Neutrophil (primary cell): ENCODE data around the gene DVL3.
A peak's percentile ranks its signal among the peaks of the same experiment; 100 is the strongest.

ENCODE experiments used
- H3K27ac ChIP-seq: fragments of 200-600 bp; sonication (generic); 2 replicates; pipeline ENCODE4 v1.5.1; 2016; ENCODE audit warnings: mild to moderate bottlenecking, moderate library complexity
- H3K27me3 ChIP-seq: fragments of 200-600 bp; sonication (generic); 2 replicates; pipeline ENCODE4 v1.6.0; 2016; ENCODE audit warnings: mild to moderate bottlenecking
- H3K36me3 ChIP-seq: fragments of 200-600 bp; sonication (generic); 2 replicates; pipeline ENCODE4 v1.5.1; 2017
- H3K4me1 ChIP-seq, 2 experiments: fragments of 200-600 bp in 1 of 2; sonication (generic) in 1 of 2; 1 replicate in 1 of 2; 2 replicates in 1 of 2; pipeline versions ENCODE4 v1.5.1 to v1.6.1; 2013 to 2016; ENCODE audit warnings: low read depth in 1 of 2, low read length in 1 of 2, mild to moderate bottlenecking in 1 of 2, moderate library complexity in 1 of 2; ENCODE audit not compliant: control insufficient read depth in 1 of 2, insufficient read depth in 1 of 2
- H3K4me3 ChIP-seq, 2 experiments: fragments of 200-600 bp in 1 of 2; sonication (generic) in 1 of 2; 1 replicate in 1 of 2; 2 replicates in 1 of 2; pipeline ENCODE4 v1.5.1; 2013 to 2016; ENCODE audit warnings: low read depth in 1 of 2, low read length in 1 of 2, mild to moderate bottlenecking in 1 of 2, moderate library complexity in 1 of 2
- H3K9me3 ChIP-seq: fragments of 200-600 bp; sonication (generic); 2 replicates; pipeline ENCODE4 v1.5.1; 2016
- TF ChIP-seq, protein P1 (sequence below): fragments of 200-600 bp; sonication (generic); IDR thresholded peaks from 2 replicates; pipeline ENCODE4 v1.5.1; 2016; ENCODE audit warnings: antibody characterized with exemption

Gene DVL3

DNA sequence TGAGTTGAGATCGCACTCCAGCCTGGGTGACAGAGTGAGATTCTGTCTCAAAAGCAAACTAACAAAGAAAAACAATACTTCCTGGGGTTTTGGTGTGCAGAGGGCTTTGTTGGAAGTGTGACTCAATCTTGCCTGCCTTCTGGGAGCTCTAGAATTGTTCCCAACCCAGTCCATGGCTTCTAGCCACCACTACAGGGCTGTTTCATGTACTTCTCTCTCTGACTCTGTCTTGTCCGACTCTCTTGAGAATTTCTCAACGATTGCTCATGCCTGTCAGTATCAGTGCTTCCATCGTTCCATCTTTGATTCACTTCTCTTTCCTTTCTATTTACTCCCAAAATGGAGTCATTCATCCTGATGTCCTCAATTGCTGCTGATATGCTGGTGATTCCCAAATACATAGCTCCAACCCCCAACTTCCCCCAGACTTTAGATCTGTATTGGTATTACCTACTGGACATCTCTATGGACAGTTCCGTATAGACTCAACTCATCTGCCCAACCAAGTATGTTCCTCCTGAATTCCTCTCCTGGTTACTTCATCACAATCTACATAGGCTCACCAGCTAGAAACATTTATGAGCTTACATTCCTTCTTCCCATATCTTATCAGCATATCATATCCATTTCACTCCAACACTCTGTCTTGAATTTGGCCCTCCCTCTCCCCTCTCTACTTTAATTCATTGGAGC, 17.6 kb downstream of the DVL3 start:
- TF ChIP-seq, protein P1, sequence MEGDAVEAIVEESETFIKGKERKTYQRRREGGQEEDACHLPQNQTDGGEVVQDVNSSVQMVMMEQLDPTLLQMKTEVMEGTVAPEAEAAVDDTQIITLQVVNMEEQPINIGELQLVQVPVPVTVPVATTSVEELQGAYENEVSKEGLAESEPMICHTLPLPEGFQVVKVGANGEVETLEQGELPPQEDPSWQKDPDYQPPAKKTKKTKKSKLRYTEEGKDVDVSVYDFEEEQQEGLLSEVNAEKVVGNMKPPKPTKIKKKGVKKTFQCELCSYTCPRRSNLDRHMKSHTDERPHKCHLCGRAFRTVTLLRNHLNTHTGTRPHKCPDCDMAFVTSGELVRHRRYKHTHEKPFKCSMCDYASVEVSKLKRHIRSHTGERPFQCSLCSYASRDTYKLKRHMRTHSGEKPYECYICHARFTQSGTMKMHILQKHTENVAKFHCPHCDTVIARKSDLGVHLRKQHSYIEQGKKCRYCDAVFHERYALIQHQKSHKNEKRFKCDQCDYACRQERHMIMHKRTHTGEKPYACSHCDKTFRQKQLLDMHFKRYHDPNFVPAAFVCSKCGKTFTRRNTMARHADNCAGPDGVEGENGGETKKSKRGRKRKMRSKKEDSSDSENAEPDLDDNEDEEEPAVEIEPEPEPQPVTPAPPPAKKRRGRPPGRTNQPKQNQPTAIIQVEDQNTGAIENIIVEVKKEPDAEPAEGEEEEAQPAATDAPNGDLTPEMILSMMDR: no peak
- Histone ChIP-seq H3K4me1 (peaks cover 22 to 29% of the 10 kb centered on the region in 2 experiments), H3K36me3 (peaks cover 60% of the 10 kb centered on the region), H3K9me3 (no peaks in the 10 kb centered on the region), H3K27me3 (no peaks in the 10 kb centered on the region), H3K27ac (no peak overlapping the region), H3K4me3 (no peak overlapping the region)

DNA sequence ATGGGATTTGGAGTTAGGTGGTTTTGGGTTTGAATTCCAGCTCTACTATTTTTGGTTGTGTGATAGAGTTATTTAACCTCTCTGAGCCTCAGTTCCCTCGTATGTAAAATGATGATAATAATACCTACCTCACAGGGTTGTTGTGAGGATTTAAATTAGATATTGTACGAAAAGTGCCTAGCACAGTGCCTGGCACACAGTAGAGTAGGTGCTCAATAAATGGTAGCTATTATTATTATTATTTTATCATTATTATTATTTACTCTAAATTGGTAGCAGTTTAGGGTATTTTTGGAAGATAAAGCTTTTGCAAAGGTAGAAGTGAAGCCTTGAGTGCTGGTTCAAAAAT, 18.2 kb downstream of the DVL3 start:
- Histone ChIP-seq H3K4me3 (no peak overlapping the region), H3K4me1 (peaks cover 22 to 29% of the 10 kb centered on the region in 2 experiments), H3K9me3 (no peaks in the 10 kb centered on the region), H3K27me3 (no peaks in the 10 kb centered on the region), H3K27ac (no peak overlapping the region), H3K36me3 (peaks cover 60% of the 10 kb centered on the region)
- TF ChIP-seq, protein P1: no peak

DNA sequence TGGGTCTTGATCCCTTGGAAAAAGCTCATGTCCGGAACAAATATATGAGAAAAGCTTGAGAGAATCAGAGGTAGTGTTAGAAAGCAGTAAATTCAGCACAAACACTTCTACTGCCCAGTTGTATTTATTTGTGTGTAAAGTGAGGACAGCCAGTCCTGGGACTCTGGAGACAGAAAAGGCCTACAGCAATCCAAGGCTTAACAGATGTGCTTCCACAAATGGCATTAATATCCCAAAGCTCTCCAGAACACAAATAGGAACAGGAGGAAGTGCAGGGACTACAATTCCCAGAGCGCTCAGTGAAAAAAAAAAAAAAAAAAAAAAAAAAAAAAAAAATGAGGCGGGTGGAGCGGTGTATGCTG, 19.1 kb downstream of the DVL3 start:
- Histone ChIP-seq H3K27ac (peak overlapping the region; percentile 74), H3K4me1 (peaks cover 22 to 29% of the 10 kb centered on the region in 2 experiments), H3K36me3 (peaks cover 61% of the 10 kb centered on the region), H3K27me3 (no peaks in the 10 kb centered on the region), H3K9me3 (no peaks in the 10 kb centered on the region), H3K4me3 (peak overlapping the region; percentile 97 to 99)
- TF ChIP-seq, protein P1: no peak

DNA sequence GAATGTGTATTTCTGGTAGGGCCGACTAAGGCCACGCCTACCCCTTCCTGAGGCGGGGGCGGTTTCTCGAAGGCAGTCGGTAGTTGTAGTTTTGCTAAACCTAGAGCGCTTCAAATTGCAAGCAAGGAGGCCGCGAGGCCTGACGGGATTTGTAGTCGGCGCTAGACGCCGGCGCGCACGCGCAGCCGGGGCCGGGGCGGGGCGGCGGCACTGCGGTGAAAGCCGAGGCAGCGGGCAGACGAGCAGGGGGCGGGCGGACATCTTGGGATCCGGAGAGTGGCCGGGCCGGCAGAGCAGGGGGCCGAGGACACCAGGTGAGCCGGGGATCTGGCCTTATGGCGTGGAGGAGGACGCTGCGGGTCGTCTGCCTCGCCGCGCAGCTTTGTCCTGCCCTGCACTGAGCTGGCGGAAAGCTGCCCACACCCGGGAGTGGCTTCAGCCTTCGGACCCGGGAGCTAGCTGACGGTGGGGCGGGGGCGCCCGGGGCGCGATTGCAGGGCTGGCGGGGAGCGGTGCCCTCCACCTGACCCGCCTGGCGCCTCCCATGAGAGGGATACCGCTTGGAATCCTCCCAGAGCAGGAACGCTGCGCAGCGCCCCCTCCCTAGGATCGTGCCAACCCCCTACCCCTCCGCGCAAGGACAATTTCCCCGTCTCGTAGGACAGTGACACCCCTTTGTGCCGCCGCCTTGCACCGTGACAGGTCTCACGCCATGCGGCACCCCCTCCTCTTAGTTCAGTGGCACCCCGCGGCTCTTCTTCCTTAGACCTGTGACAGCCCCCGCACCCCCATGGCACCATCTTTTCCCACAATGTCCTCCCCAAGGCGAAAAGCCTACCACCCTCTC, 19.7 kb downstream of the DVL3 start, which contains the start of gene AP2M1:
Gene AP2M1, plus strand, starts transcription at position 210 of the 847 bp plus-strand sequence. CDS start 2,139 bp downstream, outside the sequence.
- Histone ChIP-seq H3K27ac (peak within 1 kb of the TSS; percentile 74), H3K4me1 (peaks cover 22 to 29% of the 10 kb centered on the region in 2 experiments), H3K27me3 (no peaks in the 10 kb centered on the region), H3K36me3 (peaks cover 62% of the 10 kb centered on the region), H3K4me3 (peak within 1 kb of the TSS; percentile 97 to 99), H3K9me3 (no peaks in the 10 kb centered on the region)
- TF ChIP-seq, protein P1: peak; percentile 33

DNA sequence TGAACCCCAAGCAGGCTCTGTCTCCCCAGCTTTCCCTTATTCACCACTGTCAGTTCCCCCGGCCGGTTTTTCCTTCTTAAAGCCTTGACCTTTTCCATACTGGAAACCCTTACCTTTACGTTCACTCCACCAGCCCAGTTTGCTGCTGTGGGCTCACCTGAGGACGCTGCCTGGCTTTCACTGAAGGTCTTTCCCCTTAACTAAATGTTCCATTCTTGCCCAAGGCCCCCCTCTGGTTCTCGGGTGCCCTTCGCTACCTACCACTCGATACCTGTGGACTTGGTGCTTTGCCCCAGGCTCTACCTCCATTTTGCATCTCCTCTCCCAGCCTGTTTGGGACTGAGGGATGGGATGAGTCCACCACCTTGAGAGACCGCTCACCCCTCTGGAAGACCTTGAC, 20.3 kb downstream of the DVL3 start:
- peak overlapping the region; percentile 74 for H3K27ac ChIP-seq
- no peaks in the 10 kb centered on the region for H3K9me3 ChIP-seq
- H3K4me3 ChIP-seq: peak overlapping the region; percentile 97 to 99
- H3K27me3 ChIP-seq: no peaks in the 10 kb centered on the region
- H3K36me3 ChIP-seq: peaks cover 62% of the 10 kb centered on the region
- H3K4me1 ChIP-seq: peaks cover 22 to 29% of the 10 kb centered on the region in 2 experiments
- TF ChIP-seq, protein P1: no peak
